ENCODE data around the gene MARCHF4. TPM values are rescaled to one million over a fixed set of nuclear protein-coding genes. Genes with fewer than 3 reads are reported as not detected.

The MARCHF4 gene
- total and polyA plus RNA-seq, 9 of the 15 experiments (the other 6 are each of a cell fraction or from before 2014, with no cell fraction given) = 0.05 TPM; not detected in 8

GRCh38 chr2:216371721-216372702 is at the start of gene MARCHF4 (continued):
- TF ChIP-seq ARID2 (IDR thresholded peaks at IDR 0.05) = peak; percentile 58; the same call in 1 of the 2 replicates
- TF ChIP-seq ZNF263 (CRISPR knock-in tag; IDR thresholded peaks at IDR 0.05; ENCODE audit: borderline replicate concordance) = peak; percentile 86
- peak; percentile 92 for TF ChIP-seq CREM (IDR thresholded peaks at IDR 0.05; ENCODE audit: low read depth)
- peak; percentile 69; the same call in 1 of the 2 replicates for TF ChIP-seq ATF6 (CRISPR knock-in tag; IDR thresholded peaks at IDR 0.05)
- TF ChIP-seq ZNF146 (CRISPR knock-in tag; IDR thresholded peaks at IDR 0.05; ENCODE audit: unreplicated experiment) = no peak
- no peak for TF ChIP-seq FOXJ3 (CRISPR knock-in tag; IDR thresholded peaks at IDR 0.05)
- peak in 1 of 2 experiments; percentile 79; a peak in 2 of 4 replicates for TF ChIP-seq HDAC1 (IDR thresholded peaks at IDR 0.05)
- TF ChIP-seq NEUROD1 (IDR thresholded peaks at IDR 0.05; ENCODE audit: borderline replicate concordance, low read depth, low read length, partially characterized antibody) = no peak
- TF ChIP-seq EHMT2 (IDR thresholded peaks at IDR 0.05) = peak; percentile 99
- TF ChIP-seq ZC3H4 (CRISPR knock-in tag; IDR thresholded peaks at IDR 0.05; ENCODE audit: borderline replicate concordance) = no peak
- peak; percentile 79 for TF ChIP-seq GMEB1 (CRISPR knock-in tag; IDR thresholded peaks at IDR 0.05)
- no peak for TF ChIP-seq ZC3H11A (IDR thresholded peaks at IDR 0.05; ENCODE audit: low read depth, low read length)
- TF ChIP-seq ZBTB26 (CRISPR knock-in tag; IDR thresholded peaks at IDR 0.05) = 0 out of 2 replicates have a peak, but pooled peaks have one; percentile 67
- TF ChIP-seq NR3C1 (CRISPR knock-in tag; IDR thresholded peaks at IDR 0.05) = peak; percentile 92
- peak in 1 of 2 experiments; percentile 83; a peak in 2 of 4 replicates for TF ChIP-seq RCOR1 (IDR thresholded peaks at IDR 0.05; ENCODE audit: borderline replicate concordance in 1 of 2, low read depth in 2 of 2, low read length in 2 of 2)
- TF ChIP-seq SIN3A (IDR thresholded peaks at IDR 0.05; ENCODE audit: borderline replicate concordance in 2 of 2, control insufficient read depth in 1 of 2, low read depth in 2 of 2, low read length in 2 of 2) = peak in 1 of 2 experiments; percentile 60; a peak in 1 of 4 replicates
- no peak for TF ChIP-seq ZNF277 (CRISPR knock-in tag; IDR thresholded peaks at IDR 0.05; ENCODE audit: borderline replicate concordance)
- TF ChIP-seq SAFB (IDR thresholded peaks at IDR 0.05; ENCODE audit: borderline replicate concordance, low read depth, low read length) = peak; percentile 75
- no peak; the same call in 1 of the 2 replicates for TF ChIP-seq ZNF217 (CRISPR knock-in tag; IDR thresholded peaks at IDR 0.05)
- peak; percentile 50; the same call in 1 of the 2 replicates for TF ChIP-seq ZNF282 (CRISPR knock-in tag; IDR thresholded peaks at IDR 0.05)
- TF ChIP-seq NCOA6 (IDR thresholded peaks at IDR 0.05) = peak; percentile 70; the same call in 1 of the 2 replicates

Measured in K562 (cell line).